Lung microvascular endothelial cell (primary cell): ENCODE results near the gene PXN. TPM values are rescaled to one million over a fixed set of nuclear protein-coding genes. Genes with fewer than 3 reads are reported as not detected.
A peak's percentile ranks its signal among the peaks of the same experiment; 100 is the strongest.
"Not testable (repeated sequence)": the region's sequence is repeated elsewhere in the genome, so short reads cannot be mapped to it uniquely, and the experiment has no call there.

Experiments
- DNase-seq, 2 donors: peaks; one replicate each; pipeline versions ENCODE4 v3.0.0 to v3.0.0-alpha.2; 2010; ENCODE audit warnings: low read depth in 2 of 2
- total RNA-seq: library from RNA; depleted of rRNA; stranded (reverse); fragments of >200 nt; gene quantifications from 2 replicates; pipeline ENCODE4 v1.2.1, GENCODE V29; 2014

PXN gene
- total RNA-seq, 1 donor from 2014 or later, result 56.2 TPM

DNA sequence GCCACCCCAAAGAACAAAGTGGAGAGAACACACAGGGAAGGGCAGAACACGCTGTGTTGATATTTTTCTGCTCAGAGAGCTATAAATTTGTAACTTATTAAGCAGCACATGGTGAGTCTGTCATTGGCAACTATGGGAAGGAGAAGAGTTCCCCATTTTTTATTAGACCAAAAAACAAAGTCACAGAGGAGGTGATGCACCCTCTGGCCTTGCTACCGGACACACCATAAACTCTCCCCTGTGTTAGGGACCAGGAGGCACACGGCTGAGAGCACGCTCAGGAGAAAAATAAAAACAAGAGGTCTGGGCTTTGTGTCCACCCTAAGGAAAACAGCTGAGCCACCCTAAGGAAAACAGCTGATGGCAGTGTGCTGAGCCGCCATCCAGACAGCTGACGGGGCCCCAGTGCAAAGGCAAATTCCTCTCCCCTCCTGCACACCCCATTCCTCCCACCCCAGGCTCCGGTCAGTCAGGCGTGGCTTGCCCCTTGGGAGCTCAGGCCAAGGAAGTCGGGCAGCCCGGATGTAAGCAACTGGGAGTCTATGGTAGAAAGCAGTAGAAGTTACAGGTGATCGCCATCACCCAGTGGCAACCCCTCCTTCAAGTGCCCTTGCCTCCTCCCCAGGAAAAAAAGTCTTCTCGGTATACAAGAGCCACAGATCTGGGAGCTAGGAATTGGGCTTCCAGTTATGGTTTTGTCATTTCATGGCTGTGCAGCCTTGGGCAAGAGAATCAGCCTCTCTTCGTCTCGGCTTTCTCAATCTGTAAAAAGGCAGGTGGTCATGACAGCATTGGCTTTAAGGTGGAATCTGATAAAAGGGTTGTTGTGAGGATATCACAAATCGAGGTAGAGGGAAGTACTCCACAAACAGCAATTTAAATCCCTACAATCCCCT lies 2.4 kb downstream of the PXN start:
- peak; percentile 15 to 48 for DNase-seq

DNA sequence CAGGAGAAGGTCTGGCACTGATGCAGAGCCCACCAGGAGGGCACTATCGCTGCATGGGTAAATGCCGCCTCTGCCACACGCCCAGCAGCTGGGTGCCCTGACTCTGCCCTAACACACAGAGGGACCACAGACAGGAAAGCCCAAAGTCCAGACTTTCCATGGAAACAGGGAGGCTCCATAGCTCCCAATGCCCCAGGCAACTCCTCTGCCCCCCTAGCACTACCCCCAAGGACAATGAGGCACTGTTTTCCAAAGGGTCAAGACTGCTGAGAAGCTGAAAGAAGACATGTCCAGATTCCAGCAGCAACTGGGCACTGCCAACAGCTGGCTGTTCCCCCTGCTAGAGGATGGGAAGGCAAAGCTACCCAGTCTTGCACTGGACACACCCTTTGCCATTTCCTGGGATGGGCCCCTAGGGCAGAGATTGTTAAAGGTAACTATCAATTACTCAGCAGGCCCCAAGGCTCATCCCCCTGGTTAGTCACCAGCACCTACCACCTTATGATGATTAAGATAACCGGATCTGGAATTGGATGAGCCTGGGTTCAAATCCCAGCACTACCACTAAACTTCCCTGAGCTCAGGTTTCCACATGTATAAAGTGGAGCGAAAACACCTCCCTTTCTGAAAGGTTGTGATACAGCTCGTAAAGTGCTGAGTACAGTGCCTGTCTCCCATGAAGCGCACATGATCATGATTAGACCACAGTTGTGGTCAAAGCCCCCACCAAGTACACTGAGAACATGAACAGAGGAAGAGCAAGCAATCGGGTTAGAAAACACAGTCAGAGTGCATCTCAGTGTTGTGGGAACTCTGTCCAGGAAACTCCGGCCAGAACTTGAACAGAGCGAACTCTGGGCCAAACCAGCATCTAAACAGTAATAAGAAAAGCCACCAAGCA lies 3.3 kb downstream of the PXN start:
- peak; percentile 28 to 53 for DNase-seq

- DNase-seq, result no peak
Observed at GRCh38 chr12:120260607-120261006, 4.9 kb downstream of the PXN start.

DNA sequence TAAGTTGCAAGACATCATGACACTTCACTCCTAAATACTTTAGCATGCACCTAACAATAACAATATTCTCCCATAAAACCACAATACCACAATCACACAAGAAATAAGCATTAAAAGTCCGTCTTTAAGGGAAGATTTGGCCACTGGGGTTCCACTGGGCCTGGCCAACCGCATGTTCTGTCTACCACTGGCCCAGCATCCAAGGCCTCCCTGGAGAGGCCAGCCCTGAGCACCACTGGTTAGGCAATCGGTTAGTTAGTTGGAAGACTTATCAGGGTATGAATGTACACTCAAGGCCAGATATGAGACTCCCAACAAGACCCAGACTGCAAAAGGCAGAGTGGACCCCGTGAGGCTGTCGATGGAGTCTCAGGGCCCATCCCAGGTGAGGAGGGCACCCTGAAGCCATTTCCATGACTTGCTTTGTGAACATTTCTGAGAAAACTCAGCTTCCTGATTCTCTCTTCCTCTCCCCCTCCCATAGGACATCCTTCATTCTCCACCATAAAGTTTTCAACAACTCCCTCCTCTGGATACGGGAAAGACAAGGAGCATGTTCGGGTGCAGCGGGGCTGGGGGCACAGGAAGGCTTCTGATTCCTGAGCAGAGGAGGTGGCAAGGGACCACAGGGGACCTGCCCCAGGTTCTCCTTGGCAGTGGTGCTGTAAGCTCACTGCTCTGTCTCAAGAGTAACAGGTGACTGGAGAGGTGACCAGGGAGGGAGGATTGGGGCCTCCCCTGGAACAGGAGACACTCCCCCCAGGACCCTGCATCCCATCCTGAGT lies 5.9 kb downstream of the PXN start:
- DNase-seq, result peak in 1 of 2 donors; percentile 17

DNA sequence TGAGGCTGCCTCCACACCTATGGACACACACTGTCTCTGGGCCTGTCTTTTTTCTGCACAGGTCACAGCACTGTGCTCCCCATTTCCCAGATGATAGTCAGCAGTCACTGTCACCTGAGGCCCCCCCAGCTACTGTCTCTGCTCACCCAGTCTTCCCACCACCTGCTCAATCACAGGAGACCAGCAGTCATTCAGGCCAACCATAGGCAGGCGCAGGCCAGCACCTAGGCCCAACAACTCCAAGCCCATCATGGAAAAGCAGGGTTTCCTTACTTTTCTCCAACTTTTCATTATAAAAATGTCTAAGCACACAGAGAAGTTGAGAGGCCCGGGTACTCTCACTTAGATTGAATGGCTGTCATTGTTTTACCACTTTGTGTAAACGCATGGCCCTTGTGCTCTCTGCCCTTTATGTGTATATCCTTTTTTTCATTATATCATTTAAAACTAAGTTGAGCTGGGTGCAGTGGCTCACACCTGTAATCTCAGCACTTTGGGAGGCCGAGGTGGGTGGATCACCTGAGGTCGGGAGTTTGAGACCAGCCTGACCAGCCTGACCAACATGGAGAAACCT lies 7.1 kb downstream of the PXN start:
- DNase-seq, result no peak

- DNase-seq, result peak; percentile 97 to 98
Observed at GRCh38 chr12:120257041-120257821, 8.3 kb downstream of the PXN start.

GRCh38 chr12:120254809-120255208 lies 10.7 kb downstream of the PXN start:
- DNase-seq, result peak; percentile 96

DNA sequence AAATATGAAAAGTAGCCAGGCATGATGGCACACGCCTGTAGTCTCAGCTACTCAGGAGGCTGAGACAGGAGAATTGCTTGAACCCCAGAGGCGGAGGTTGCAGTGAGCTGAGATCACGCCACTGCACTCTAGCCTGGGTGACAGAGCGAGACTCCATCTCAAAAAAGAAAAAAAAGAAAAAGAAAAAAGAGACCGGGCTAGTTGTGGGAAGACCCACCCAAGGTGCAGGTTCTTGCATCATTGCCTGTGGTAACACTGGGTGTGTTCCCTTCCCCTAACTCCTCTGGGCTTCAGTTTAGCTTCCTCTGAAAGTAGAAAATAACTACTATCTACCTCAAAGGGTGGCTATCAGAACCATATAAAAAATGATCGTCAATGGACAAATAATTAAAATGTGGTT lies 12.2 kb downstream of the PXN start:
- not testable (repeated sequence) for DNase-seq

GRCh38 chr12:120252071-120252906 lies 13.2 kb downstream of the PXN start:
- no peak for DNase-seq

- DNase-seq, result not testable (repeated sequence)
Observed at GRCh38 chr12:120251364-120252070, 14.0 kb downstream of the PXN start.

GRCh38 chr12:120249875-120250795 lies 15.4 kb downstream of the PXN start:
- DNase-seq, result peak; percentile 43 to 55

- peak; percentile 49 to 56 for DNase-seq
Observed at GRCh38 chr12:120249266-120249874, 16.2 kb downstream of the PXN start.

- DNase-seq, result peak in 1 of 2 donors; percentile 84
Observed at GRCh38 chr12:120247621-120248030, 17.9 kb downstream of the PXN start.

GRCh38 chr12:120247183-120247582 lies 18.3 kb downstream of the PXN start:
- DNase-seq, result no peak

GRCh38 chr12:120246705-120247104 lies 18.8 kb downstream of the PXN start:
- not testable (repeated sequence) for DNase-seq

DNA sequence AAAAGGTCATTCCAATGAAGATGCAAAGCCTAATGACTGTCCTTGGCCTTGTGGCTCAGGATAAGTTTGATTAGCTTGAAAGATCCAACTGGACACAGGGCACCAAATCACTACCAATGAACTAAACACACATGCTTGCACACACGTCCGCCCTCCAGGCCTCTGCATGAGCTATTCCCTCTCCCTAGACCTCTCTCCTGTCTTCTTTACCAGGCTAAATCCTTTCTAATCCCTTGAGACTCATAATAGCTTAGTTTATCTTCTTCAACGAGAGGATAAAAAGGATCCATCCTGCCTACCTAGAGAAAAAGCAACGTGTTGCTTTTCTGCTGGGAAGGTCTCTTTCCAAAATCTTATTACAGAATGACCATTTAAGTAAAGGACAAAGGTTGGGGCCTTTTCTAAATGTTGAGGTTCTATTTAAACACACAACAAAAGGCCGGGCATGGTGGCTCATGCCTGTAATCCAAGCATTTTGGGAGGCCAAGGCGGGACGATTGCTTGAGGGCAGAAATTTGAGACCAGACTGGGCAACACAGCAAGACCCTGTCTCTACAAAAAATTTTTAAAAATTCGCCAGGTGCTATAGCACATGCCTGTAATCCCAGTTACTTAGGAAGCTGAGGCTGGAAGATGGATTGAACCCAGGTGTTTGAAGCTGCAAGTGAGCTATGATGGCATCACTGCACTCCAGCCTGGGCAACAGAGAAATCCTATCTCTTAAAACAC lies 22.4 kb downstream of the PXN start:
- DNase-seq, result peak in 1 of 2 donors; percentile 15
